Hepatocyte (in vitro differentiated cells): ENCODE data around the gene SETBP1. TPM values are rescaled to one million over a fixed set of nuclear protein-coding genes. Genes with fewer than 3 reads are reported as not detected.

Source experiments
- DNase-seq: peaks from one replicate; pipeline ENCODE4 v3.0.0-alpha.2; 2016; ENCODE audit warnings: low spot score
- H2AFZ ChIP-seq: fragments of 200-600 bp; sonication (generic); 2 replicates; pipeline ENCODE4 v1.6.0; 2016; ENCODE audit warnings: antibody characterized with exemption, mild to moderate bottlenecking
- H3K27ac ChIP-seq: fragments of 200-600 bp; sonication (generic); 2 replicates; pipeline ENCODE4 v1.5.1; 2016; ENCODE audit warnings: mild to moderate bottlenecking
- H3K27me3 ChIP-seq: fragments of 200-600 bp; sonication (generic); 2 replicates; pipeline ENCODE4 v1.6.1; 2016
- H3K36me3 ChIP-seq: fragments of 200-600 bp; sonication (generic); replicated peaks from 2 replicates; pipeline ENCODE4 v1.5.1; 2016; ENCODE audit warnings: low read depth; ENCODE audit not compliant: insufficient read depth
- H3K4me1 ChIP-seq: fragments of 200-600 bp; sonication (generic); 2 replicates; pipeline ENCODE4 v1.5.1; 2016; ENCODE audit warnings: mild to moderate bottlenecking, moderate library complexity; ENCODE audit not compliant: insufficient read depth
- H3K4me2 ChIP-seq: fragments of 200-600 bp; sonication (generic); 2 replicates; pipeline ENCODE4 v1.6.0; 2016
- H3K4me3 ChIP-seq: fragments of 200-600 bp; sonication (generic); 2 replicates; pipeline ENCODE4 v1.5.1; 2016; ENCODE audit warnings: mild to moderate bottlenecking
- H3K79me2 ChIP-seq: fragments of 200-600 bp; sonication (generic); 2 replicates; pipeline ENCODE4 v1.6.0; 2017; ENCODE audit warnings: mild to moderate bottlenecking
- H3K9me2 ChIP-seq: fragments of 200-600 bp; sonication (generic); replicated peaks from 2 replicates; pipeline ENCODE4 v1.6.0; 2017; ENCODE audit warnings: mild to moderate bottlenecking; ENCODE audit not compliant: insufficient read depth
- H3K9me3 ChIP-seq: fragments of 200-600 bp; sonication (generic); 2 replicates; pipeline ENCODE4 v1.5.1; 2016; ENCODE audit warnings: low read depth, mild to moderate bottlenecking
- H4K20me1 ChIP-seq: fragments of 200-600 bp; sonication (generic); 2 replicates; pipeline ENCODE4 v1.6.0; 2016; ENCODE audit warnings: mild to moderate bottlenecking; ENCODE audit not compliant: insufficient read depth, poor library complexity, severe bottlenecking
- EZH2 ChIP-seq: fragments of 200-600 bp; sonication (generic); IDR thresholded peaks from 2 replicates; pipeline ENCODE4 v1.6.1; 2016; ENCODE audit warnings: antibody characterized with exemption, mild to moderate bottlenecking, borderline replicate concordance
- EZH2phosphoT487 ChIP-seq: fragments of 200-600 bp; sonication (generic); IDR thresholded peaks from one replicate; pipeline ENCODE4 v1.6.1; 2018; ENCODE audit warnings: antibody characterized with exemption, mild to moderate bottlenecking, low read depth, moderate library complexity; ENCODE audit not compliant: unreplicated experiment, severe bottlenecking
- WGBS: methylation state at CpG from one replicate; pipeline ENCODE4 v1.1.6; 2016; ENCODE audit warnings: low lambda C conversion rate; ENCODE audit errors: missing lambda C conversion rate; 5-methylcytosine and 5-hydroxymethylcytosine counted together
- polyA plus RNA-seq: library from polyadenylated mRNA; unstranded; fragments of >200 nt; fragmentation: Nextera tagmentation; extraction: Ambion mirVana; gene quantifications from 2 replicates; pipeline ENCODE4 v1.2.1, GENCODE V29; 2016
- total RNA-seq: library from RNA; depleted of rRNA; stranded (reverse); fragments of >200 nt; gene quantifications from 2 replicates; pipeline ENCODE4 v1.2.3, GENCODE V29; 2014
- TF ChIP-seq, protein P1 (sequence below): fragments of 200-600 bp; sonication (generic); IDR thresholded peaks from 2 replicates; pipeline ENCODE4 v1.5.1; 2016; ENCODE audit warnings: antibody characterized with exemption, mild to moderate bottlenecking; ENCODE audit not compliant: poor library complexity

SETBP1 gene
- total and polyA plus RNA-seq, 2 experiments from 2014 or later, result 10.3 to 21.1 TPM

DNA sequence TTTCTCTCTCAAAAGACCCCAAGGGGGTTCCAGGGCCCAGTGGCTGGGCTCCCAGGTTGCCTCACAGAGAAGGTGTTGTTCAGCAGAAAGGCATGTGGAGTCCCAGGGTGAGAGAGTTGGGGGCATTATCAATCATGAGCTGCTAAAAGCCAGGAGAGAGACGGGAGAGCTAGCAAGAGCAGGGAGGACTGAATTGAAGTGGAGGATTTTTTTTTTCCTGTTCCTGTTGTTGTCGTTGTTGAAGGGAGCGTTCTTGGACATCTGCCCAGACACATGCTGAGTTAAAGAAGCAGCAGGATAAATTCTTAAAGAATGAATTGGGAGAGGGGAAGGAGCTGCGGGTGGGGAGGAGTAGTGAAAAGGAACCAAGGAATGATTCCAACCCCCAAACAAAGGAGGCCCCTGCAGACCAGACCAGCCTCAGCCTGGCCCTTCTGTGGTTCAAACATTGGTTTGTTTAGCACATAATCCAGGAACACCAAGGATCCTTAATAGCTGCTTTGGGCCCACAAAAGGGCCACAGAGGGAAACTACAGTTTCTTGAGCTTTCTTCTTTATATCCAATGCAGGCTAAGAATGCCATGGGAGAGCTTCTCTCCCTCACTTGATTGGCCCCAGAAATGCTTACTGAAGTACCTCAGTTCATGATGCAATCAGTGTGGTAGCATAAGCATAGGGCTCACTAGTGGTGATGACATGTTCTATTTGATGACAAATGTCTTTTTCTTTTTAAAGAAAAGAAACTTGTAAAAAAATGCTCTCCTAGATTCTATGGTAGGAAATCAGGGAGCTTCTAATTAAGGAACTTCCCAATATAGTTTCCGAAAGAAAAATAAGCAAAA, 146.0 kb downstream of the SETBP1 start:
- no peaks in the 10 kb centered on the region for H4K20me1 ChIP-seq
- no peaks in the 10 kb centered on the region for H3K36me3 ChIP-seq
- no peaks in the 10 kb centered on the region for H3K9me3 ChIP-seq
- H3K27me3 ChIP-seq, result no peaks in the 10 kb centered on the region
- DNase-seq, result peak; percentile 78
- H3K9me2 ChIP-seq, result no peaks in the 10 kb centered on the region
- TF ChIP-seq EZH2 (no peak), EZH2phosphoT487 (no peak)
- TF ChIP-seq, protein P1, sequence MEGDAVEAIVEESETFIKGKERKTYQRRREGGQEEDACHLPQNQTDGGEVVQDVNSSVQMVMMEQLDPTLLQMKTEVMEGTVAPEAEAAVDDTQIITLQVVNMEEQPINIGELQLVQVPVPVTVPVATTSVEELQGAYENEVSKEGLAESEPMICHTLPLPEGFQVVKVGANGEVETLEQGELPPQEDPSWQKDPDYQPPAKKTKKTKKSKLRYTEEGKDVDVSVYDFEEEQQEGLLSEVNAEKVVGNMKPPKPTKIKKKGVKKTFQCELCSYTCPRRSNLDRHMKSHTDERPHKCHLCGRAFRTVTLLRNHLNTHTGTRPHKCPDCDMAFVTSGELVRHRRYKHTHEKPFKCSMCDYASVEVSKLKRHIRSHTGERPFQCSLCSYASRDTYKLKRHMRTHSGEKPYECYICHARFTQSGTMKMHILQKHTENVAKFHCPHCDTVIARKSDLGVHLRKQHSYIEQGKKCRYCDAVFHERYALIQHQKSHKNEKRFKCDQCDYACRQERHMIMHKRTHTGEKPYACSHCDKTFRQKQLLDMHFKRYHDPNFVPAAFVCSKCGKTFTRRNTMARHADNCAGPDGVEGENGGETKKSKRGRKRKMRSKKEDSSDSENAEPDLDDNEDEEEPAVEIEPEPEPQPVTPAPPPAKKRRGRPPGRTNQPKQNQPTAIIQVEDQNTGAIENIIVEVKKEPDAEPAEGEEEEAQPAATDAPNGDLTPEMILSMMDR, result no peak
- no peak overlapping the region for H3K4me3 ChIP-seq
- WGBS, result 59% methylated on average over 5 of the region's 5 CpGs
- peaks cover 34% of the 10 kb centered on the region for H3K4me1 ChIP-seq
- H2AFZ ChIP-seq, result no peak overlapping the region
- H3K79me2 ChIP-seq, result peaks cover 38% of the 10 kb centered on the region
- H3K27ac ChIP-seq, result peak overlapping the region; percentile 83
- peak overlapping the region; percentile 11 for H3K4me2 ChIP-seq

DNA sequence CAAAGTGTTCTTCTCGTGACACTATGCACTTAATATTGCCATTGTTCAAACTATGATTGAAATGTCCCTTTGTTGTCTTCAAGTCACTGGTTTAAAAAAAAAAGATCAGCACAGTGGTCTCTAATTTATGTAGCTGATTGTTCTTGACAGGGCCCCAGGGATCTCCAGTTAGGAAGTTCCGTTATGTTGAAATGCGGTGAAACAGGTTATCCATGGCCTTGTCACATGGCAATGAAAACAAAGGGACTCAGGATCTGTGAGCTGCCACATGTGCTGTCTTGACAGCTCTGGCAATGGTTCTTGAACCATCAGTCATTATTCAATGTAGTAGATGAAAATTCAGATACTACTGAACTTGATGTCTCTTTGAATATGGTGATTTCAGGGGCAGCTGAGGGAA, 147.4 kb downstream of the SETBP1 start:
- Histone ChIP-seq H3K79me2 (peaks cover 50% of the 10 kb centered on the region), H2AFZ (no peak overlapping the region), H3K4me1 (peaks cover 36% of the 10 kb centered on the region), H4K20me1 (no peaks in the 10 kb centered on the region), H3K9me2 (no peaks in the 10 kb centered on the region), H3K27me3 (no peaks in the 10 kb centered on the region), H3K36me3 (no peaks in the 10 kb centered on the region), H3K9me3 (no peaks in the 10 kb centered on the region), H3K4me3 (no peak overlapping the region), H3K4me2 (no peak overlapping the region), H3K27ac (no peak overlapping the region)
- WGBS, result 84% methylated on average over 3 of the region's 3 CpGs
- TF ChIP-seq EZH2phosphoT487 (no peak), EZH2 (no peak)
- TF ChIP-seq, protein P1, result no peak
- DNase-seq, result no peak

DNA sequence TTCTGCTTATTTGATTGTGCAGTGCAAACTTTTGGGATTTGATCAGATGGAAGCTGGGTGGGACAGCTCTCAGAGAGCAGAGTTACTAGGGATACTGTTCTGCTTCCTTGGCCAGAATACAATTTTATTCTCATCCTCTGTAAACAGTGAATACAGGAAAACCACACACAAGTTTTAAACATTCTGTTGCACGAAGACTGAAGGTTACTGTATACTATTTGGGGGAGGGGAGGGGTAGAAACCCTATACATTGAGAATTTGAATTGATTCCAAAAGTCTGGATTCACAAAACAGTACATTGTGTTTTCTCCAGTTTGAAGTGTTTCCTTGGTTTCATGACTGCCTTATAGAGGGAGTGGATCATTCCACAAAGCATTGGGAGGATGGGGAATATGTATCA, 149.9 kb downstream of the SETBP1 start:
- no peaks in the 10 kb centered on the region for H3K36me3 ChIP-seq
- H3K4me1 ChIP-seq, result peaks cover 33% of the 10 kb centered on the region
- H2AFZ ChIP-seq, result no peak overlapping the region
- TF ChIP-seq, protein P1, result no peak
- TF ChIP-seq EZH2, result no peak
- TF ChIP-seq EZH2phosphoT487, result no peak
- H3K4me3 ChIP-seq, result no peak overlapping the region
- 57% methylated on average over 1 of the region's 1 CpG for WGBS
- H3K9me3 ChIP-seq, result no peaks in the 10 kb centered on the region
- no peaks in the 10 kb centered on the region for H4K20me1 ChIP-seq
- H3K27me3 ChIP-seq, result no peaks in the 10 kb centered on the region
- peak overlapping the region; percentile 5 for H3K4me2 ChIP-seq
- peak; percentile 32 for DNase-seq
- peaks cover 69% of the 10 kb centered on the region for H3K79me2 ChIP-seq
- peak overlapping the region; percentile 60 for H3K27ac ChIP-seq
- H3K9me2 ChIP-seq, result no peaks in the 10 kb centered on the region
